HG02759 (cell line): ENCODE results near the gene GNB5.

Experiments
- ATAC-seq: cut with Tn5 transposase; IDR thresholded peaks from one replicate; pipeline ENCODE4 v1.9.1; 2021; ENCODE audit warnings: mild to moderate bottlenecking, moderate library complexity; ENCODE audit not compliant: unreplicated experiment

The GNB5 gene

DNA sequence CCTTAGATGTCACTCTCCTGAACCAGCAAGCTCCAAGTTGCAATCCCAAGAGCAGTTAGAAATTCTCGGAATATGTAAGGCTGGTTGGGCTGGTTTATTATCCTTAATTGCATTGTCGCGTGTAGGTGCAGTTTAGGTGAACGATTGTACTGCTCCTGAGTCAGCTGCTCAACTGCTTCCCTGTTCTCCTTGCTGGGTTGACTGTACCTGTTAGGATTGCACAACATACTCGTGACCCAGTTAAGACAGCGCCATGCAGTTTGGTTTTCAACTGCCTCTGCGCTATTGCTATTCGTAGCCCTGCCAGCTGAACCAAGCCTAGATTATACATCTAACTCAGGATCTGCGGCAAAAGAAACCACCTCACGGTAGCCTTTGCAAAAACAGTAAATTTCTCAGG is 119.6 kb downstream of the GNB5 start:
- no peak for ATAC-seq

DNA sequence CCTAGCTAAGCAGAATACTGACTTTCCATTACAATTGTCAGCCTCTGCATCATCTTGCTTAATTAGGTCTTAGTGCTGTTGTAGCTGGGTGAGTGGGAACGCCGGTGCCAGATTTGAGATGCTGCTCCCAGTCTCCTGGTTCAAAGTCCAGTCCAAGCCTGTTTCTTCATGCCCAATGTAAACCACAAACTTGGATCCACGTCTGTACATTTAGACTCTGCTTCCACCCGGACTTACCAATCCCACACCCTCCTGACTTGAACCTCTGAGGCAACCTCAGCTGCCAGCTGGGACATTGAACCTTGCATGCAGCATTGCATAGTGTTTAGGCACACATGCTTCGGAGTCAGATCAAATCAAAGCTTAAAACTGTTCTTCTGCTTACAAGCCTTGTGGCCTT is 121.6 kb downstream of the GNB5 start:
- ATAC-seq: no peak

GRCh38 chr15:52068004-52068615 is 123.1 kb downstream of the GNB5 start:
- no peak for ATAC-seq

DNA sequence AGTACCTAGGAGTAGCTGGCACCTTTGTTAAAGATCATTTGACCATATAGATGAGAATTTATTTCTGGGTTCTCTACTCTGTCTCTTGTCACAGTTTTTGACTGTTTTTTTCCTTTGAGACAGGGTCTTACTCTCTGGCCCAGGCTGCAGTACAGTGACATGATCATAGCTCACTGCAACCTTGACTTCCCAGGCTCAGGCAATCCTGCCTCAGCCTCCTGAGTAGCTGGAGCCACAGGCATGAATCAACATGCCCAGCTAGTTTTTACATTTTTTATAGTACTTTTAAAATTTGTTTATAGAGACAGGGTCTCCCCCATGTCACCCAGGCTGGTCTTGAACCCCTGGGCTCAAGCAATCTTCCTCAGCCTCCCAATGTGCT is 123.7 kb downstream of the GNB5 start:
- ATAC-seq: no peak

DNA sequence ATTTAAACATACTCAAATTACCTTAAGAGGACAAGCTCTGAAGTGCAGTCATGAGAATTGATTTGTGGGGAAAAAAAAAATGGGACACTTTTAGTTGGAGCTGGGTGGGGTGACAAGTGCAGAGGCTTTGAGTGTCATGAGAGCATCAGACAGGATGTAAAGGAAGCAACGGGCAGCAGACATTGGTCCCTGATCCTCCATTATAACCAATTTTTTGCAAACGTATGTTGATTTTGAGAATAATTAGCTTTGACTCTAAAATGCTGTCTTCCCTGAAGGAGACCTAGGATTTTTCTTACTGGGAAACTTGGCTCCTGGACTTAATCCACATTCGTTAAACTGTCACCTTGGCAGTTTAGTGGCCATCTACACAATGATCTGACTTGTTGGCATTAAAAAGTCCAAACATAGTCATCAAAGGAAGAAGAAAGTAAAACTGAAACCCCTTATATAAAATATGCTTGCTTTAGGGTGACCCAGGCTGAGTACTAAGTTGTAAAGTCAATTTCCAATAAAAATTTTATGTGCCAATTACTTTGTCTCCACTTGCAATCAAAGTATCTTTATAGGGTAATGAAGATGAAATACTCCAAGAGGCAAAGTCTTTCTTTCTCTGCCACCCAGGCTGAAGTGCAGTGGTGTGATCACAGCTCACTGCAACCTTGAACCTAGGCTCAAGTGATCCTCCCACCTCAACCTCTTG is 124.2 kb downstream of the GNB5 start:
- ATAC-seq: no peak
